GM10266 (cell line): ENCODE data around the gene GCSAML.

Experiments used
- DNase-seq: peaks from one replicate; pipeline ENCODE4 v3.0.0; 2012; ENCODE audit errors: extremely low spot score
- TF ChIP-seq, protein P1 (sequence below): IDR thresholded peaks from 2 replicates; pipeline ENCODE4 v1.5.1; 2012; ENCODE audit warnings: mild to moderate bottlenecking, low read depth; ENCODE audit not compliant: control insufficient read depth, insufficient read depth; ENCODE audit errors: missing control alignments

The GCSAML gene

DNA sequence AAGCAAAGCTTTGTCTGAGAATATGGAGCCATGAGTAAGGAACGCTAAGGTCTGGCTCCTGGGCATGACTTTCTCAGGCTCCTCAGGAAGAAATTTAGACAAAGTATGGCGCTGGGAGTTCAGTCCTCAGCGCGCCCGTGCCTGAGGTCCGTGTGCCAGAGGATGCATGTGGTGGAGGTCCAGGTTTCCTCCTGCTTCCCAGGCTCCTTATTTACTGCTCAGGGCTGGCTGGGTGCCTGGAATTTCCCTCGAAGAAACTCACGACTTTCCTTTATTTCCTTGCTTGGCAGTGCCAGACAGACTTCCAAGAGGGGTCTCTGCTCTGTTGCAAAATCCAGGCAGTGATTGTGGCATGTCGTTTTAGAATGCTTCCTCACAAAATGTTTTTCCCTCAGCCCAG, 13.3 kb downstream of the GCSAML start:
- DNase-seq, result no peak
- TF ChIP-seq, protein P1, sequence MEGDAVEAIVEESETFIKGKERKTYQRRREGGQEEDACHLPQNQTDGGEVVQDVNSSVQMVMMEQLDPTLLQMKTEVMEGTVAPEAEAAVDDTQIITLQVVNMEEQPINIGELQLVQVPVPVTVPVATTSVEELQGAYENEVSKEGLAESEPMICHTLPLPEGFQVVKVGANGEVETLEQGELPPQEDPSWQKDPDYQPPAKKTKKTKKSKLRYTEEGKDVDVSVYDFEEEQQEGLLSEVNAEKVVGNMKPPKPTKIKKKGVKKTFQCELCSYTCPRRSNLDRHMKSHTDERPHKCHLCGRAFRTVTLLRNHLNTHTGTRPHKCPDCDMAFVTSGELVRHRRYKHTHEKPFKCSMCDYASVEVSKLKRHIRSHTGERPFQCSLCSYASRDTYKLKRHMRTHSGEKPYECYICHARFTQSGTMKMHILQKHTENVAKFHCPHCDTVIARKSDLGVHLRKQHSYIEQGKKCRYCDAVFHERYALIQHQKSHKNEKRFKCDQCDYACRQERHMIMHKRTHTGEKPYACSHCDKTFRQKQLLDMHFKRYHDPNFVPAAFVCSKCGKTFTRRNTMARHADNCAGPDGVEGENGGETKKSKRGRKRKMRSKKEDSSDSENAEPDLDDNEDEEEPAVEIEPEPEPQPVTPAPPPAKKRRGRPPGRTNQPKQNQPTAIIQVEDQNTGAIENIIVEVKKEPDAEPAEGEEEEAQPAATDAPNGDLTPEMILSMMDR, result no peak

DNA sequence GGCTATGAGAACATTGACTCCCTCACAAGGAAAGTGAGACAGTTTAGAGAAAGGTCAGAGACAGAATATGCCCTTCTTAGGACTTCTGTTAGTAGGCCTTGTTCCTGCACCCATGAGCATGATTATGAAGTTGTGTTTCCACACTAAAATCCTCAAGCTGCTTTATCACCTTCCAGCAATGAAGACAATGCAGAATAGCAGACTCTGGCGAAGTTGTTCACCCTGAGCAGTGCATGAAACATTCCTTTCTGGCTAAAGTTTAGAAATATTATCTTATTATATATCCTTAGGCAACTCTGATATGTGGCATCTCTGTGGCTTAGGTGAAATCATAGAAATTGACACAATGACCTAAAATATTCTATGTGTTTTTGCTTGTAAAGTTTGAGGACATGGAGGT, 25.3 kb downstream of the GCSAML start:
- TF ChIP-seq, protein P1, result no peak

DNA sequence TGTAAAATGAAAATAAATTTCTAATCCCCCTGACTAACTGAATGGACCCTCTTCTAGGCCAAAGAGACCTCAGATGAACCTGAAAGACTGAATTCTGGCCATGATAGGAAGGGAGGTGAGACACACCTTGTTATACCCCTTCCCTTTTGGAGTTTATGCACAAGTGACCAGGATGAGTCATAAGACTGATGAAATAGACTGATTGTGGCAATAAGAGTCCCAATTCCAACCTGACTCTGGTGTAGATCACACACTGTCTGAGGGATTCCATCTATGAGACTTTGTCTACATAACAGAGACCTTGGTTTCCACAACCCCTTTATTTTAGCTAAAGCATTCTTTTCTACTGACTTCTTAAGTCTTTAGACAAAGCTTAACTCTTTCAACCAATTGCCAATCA, 25.7 kb downstream of the GCSAML start:
- DNase-seq, result no peak
- TF ChIP-seq, protein P1, result no peak

More for the DNA sequence above, 25.3 kb downstream of the GCSAML start:
- no peak for DNase-seq

DNA sequence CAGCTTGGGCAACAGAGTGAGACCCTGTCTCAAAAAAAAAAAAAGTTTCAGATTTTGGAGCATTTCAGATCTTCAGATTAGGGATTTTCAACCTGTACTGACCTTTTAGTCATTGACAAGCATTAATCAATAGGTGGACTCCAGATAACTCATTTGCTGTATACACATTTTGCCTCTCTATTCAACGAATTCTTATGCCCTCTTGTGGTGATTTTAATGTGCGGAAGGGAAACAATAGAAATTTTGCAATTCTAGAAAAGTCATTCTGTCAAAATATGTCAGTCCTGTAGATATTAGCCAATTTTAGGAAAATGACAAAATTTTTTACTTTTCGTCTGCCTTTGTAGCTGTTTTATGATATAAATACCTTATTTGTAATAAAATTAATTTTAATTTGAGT, 27.6 kb downstream of the GCSAML start:
- peak; percentile 24 for DNase-seq
- TF ChIP-seq, protein P1, result peak; percentile 54

DNA sequence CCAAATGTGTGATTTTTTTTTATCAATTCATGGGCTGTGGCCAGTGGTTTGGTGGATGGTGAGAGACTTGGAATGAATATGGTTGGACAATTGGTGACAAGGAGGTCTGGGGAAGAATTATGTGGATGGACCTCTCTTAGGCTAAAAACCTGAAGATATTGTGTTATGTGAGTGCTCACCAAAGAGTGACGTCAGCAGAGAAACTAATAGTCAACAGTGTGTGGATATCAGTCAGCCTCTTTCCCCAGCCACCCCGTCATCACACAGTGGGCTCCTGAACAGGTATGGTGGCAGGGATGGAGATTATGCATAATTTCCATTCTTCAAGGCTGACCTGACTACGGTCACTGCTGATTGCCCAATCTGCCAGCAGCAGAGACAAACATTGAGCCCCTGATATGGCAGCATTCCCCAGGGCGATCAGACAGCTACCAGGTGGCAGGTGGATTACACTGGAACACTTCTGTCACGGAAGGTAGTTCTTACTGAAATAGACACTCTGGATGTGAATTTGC, 30.1 kb downstream of the GCSAML start:
- DNase-seq, result no peak
- TF ChIP-seq, protein P1, result no peak

DNA sequence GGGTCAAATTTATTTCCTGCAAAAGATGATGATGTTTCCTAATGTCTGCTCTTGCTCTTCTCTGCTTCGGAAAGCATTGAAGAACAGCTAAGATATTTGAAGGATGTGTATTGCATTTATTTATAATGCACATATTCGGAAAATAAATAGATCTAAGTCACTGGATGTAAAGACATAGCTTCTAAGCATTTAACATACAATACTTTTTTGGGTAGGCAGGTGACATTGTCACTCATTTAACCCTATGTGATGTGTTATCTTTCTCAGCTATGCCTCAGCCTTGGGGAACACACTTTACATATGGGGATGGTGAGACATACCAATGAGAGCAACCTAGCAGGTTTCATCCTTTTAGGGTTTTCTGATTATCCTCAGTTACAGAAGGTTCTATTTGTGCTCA, 39.1 kb downstream of the GCSAML start, which contains the start of gene OR2G2:
Gene OR2G2, plus strand, starts transcription at position 301 of the 400 bp plus-strand sequence. Its CDS starts 0 bp downstream, at position 301.
- DNase-seq, result no peak
- TF ChIP-seq, protein P1, result no peak

DNA sequence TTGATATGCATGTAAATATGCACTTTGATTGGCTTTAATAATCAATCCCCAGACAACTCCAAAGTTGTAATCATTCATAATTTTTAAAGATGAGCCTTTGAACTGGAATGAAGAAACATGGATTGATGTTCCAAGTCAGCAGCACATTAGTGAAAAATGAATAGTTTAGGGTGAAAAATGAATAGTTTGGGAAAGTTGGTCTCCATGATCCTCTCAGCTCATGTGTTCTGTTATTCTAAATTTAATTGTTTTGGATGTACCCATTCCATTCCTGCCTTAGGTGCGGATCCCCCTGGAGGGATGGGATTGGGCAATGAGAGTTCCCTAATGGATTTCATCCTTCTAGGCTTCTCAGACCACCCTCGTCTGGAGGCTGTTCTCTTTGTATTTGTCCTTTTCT, 56.4 kb downstream of the GCSAML start, which contains the start of gene OR2G3:
Gene OR2G3, plus strand, starts transcription at position 301 of the 400 bp plus-strand sequence. Its CDS starts 0 bp downstream, at position 301.
- no peak for DNase-seq
- TF ChIP-seq, protein P1, result no peak
